MM.1S (cell line): Measurements from ENCODE around the gene PKD1.

Experiments
- EZH2 ChIP-seq: fragments of 300-600 bp; sonication (generic); optimal IDR thresholded peaks from 2 replicates; pipeline ENCODE3; 2017; ENCODE audit warnings: low read depth, mild to moderate bottlenecking, antibody characterized with exemption, low read length, mixed read lengths
- EZH2phosphoT487 ChIP-seq: fragments of 300-600 bp; sonication (generic); IDR thresholded peaks from 2 replicates; pipeline ENCODE4 v1.6.1; 2018; ENCODE audit warnings: antibody characterized with exemption, low read length
- TF ChIP-seq, protein P1 (sequence below): fragments of 300-600 bp; sonication (generic); IDR thresholded peaks from 2 replicates; pipeline ENCODE4 v1.5.1; 2016; ENCODE audit warnings: antibody characterized with exemption, low read length, mixed read lengths

DNA sequence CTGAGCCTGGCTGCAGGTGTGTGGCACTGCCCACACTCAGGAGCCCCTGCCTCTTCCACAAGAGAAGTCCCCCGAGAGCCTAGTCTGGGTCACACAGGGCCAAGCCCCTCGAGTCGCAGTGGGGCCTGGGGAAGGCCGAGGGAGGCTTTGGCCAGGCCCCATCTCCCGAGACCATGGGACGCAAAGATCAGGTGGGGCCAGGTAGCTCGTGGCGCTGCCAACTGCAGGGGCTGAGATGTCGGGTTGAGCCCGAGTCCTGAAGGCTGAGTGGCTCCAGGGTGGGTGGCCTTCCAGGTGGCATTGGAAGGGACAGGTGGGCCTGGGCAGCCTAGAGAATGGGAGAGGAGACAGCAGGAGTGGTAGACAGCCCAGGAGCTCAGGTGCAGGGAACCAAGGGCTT lies 26.2 kb upstream of the PKD1 start:
- TF ChIP-seq, protein P1, sequence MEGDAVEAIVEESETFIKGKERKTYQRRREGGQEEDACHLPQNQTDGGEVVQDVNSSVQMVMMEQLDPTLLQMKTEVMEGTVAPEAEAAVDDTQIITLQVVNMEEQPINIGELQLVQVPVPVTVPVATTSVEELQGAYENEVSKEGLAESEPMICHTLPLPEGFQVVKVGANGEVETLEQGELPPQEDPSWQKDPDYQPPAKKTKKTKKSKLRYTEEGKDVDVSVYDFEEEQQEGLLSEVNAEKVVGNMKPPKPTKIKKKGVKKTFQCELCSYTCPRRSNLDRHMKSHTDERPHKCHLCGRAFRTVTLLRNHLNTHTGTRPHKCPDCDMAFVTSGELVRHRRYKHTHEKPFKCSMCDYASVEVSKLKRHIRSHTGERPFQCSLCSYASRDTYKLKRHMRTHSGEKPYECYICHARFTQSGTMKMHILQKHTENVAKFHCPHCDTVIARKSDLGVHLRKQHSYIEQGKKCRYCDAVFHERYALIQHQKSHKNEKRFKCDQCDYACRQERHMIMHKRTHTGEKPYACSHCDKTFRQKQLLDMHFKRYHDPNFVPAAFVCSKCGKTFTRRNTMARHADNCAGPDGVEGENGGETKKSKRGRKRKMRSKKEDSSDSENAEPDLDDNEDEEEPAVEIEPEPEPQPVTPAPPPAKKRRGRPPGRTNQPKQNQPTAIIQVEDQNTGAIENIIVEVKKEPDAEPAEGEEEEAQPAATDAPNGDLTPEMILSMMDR = no peak
- TF ChIP-seq EZH2 (no peak), EZH2phosphoT487 (no peak)
